ENCODE results near the gene NDUFA3.

Gene NDUFA3

GRCh38 chr19:54108496-54108895, 5.8 kb downstream of the NDUFA3 start:
- no peaks in the 10 kb centered on the region for H3K9me3 ChIP-seq (ENCODE audit: control insufficient read depth, insufficient read depth, low read length)
- H4K20me1 ChIP-seq (ENCODE audit: control insufficient read depth, insufficient read depth, low read depth, low read length): no peaks in the 10 kb centered on the region
- peaks cover 61% of the 10 kb centered on the region for H3K36me3 ChIP-seq (ENCODE audit: control insufficient read depth, low read length)
- no peaks in the 10 kb centered on the region for H3K9me2 ChIP-seq (replicated peaks; ENCODE audit: control insufficient read depth, low read length)
- no peak overlapping the region for H3K4me3 ChIP-seq (ENCODE audit: low read length)
- TF ChIP-seq CTCF (IDR thresholded peaks at IDR 0.05; ENCODE audit: low read depth, low read length, poor library complexity, severe bottlenecking) (no peak), EZH2phosphoT487 (IDR thresholded peaks at IDR 0.05; ENCODE audit: borderline replicate concordance, low read length) (no peak)
- H3F3A ChIP-seq (ENCODE audit: control insufficient read depth, insufficient read depth): no peaks in the 10 kb centered on the region
- peaks cover 32% of the 10 kb centered on the region for H3K79me2 ChIP-seq (ENCODE audit: control insufficient read depth, low read length)
- no peaks in the 10 kb centered on the region for H3K27me3 ChIP-seq (ENCODE audit: control insufficient read depth, low read length)
- peaks cover 9% of the 10 kb centered on the region; the same call in 1 of the 2 replicates for H3K4me1 ChIP-seq (ENCODE audit: control insufficient read depth, low read length)
- H3K4me2 ChIP-seq (ENCODE audit: low read length): no peak overlapping the region
- no peak overlapping the region for H3K27ac ChIP-seq (ENCODE audit: low read depth, low read length)

GRCh38 chr19:54109651-54110050, 7.0 kb downstream of the NDUFA3 start:
- H3K27ac ChIP-seq (ENCODE audit: low read depth, low read length): no peak overlapping the region

GRCh38 chr19:54114340-54115108, 11.9 kb downstream of the NDUFA3 start:
- H3K4me1 ChIP-seq (ENCODE audit: control insufficient read depth, low read length): peaks cover 16% of the 10 kb centered on the region
- peak overlapping the region; percentile 90 for H3K4me2 ChIP-seq (ENCODE audit: low read length)
- TF ChIP-seq EZH2phosphoT487 (IDR thresholded peaks at IDR 0.05; ENCODE audit: borderline replicate concordance, low read length) (no peak), CTCF (IDR thresholded peaks at IDR 0.05; ENCODE audit: low read depth, low read length, poor library complexity, severe bottlenecking) (no peak)
- H3K9me2 ChIP-seq (replicated peaks; ENCODE audit: control insufficient read depth, low read length): no peaks in the 10 kb centered on the region
- H3K27ac ChIP-seq (ENCODE audit: low read depth, low read length): peak overlapping the region; percentile 67
- no peaks in the 10 kb centered on the region for H3K9me3 ChIP-seq (ENCODE audit: control insufficient read depth, insufficient read depth, low read length)
- H3K36me3 ChIP-seq (ENCODE audit: control insufficient read depth, low read length): peaks cover 31% of the 10 kb centered on the region
- peak overlapping the region; percentile 95 for H3K4me3 ChIP-seq (ENCODE audit: low read length)
- no peaks in the 10 kb centered on the region for H4K20me1 ChIP-seq (ENCODE audit: control insufficient read depth, insufficient read depth, low read depth, low read length)
- peaks cover 53% of the 10 kb centered on the region for H3K79me2 ChIP-seq (ENCODE audit: control insufficient read depth, low read length)
- no peaks in the 10 kb centered on the region for H3K27me3 ChIP-seq (ENCODE audit: control insufficient read depth, low read length)
- no peaks in the 10 kb centered on the region; the same call in 1 of the 2 replicates for H3F3A ChIP-seq (ENCODE audit: control insufficient read depth, insufficient read depth)

More at GRCh38 chr19:54109651-54110050, 7.0 kb downstream of the NDUFA3 start:
- Histone ChIP-seq H3K27me3 (ENCODE audit: control insufficient read depth, low read length) (no peaks in the 10 kb centered on the region), H3K79me2 (ENCODE audit: control insufficient read depth, low read length) (peaks cover 32% of the 10 kb centered on the region), H3K4me3 (ENCODE audit: low read length) (no peak overlapping the region), H3K4me2 (ENCODE audit: low read length) (no peak overlapping the region), H3K9me3 (ENCODE audit: control insufficient read depth, insufficient read depth, low read length) (no peaks in the 10 kb centered on the region), H3K4me1 (ENCODE audit: control insufficient read depth, low read length) (peaks cover 5% of the 10 kb centered on the region; the same call in 1 of the 2 replicates), H3K36me3 (ENCODE audit: control insufficient read depth, low read length) (peaks cover 58% of the 10 kb centered on the region), H4K20me1 (ENCODE audit: control insufficient read depth, insufficient read depth, low read depth, low read length) (no peaks in the 10 kb centered on the region), H3F3A (ENCODE audit: control insufficient read depth, insufficient read depth) (no peaks in the 10 kb centered on the region), H3K9me2 (replicated peaks; ENCODE audit: control insufficient read depth, low read length) (no peaks in the 10 kb centered on the region)
- TF ChIP-seq EZH2phosphoT487 (IDR thresholded peaks at IDR 0.05; ENCODE audit: borderline replicate concordance, low read length): no peak

All from DOHH2 (cell line).